SK-N-SH (cell line): Measurements from ENCODE around the gene NDUFB6. TPM values are rescaled to one million over a fixed set of nuclear protein-coding genes. Genes with fewer than 3 reads are reported as not detected.
A peak's percentile ranks its signal among the peaks of the same experiment; 100 is the strongest.

Experiments used
- CTCF ChIA-PET: fragments of 300-600, 350-600 bp; formaldehyde crosslinking; extraction: SDS; loops from one replicate; lab custom pipeline; 2021; lab: Yijun Ruan, JAX
- POLR2A ChIA-PET: fragments of 350-600 bp; sonication (Branson Sonifier 250); formaldehyde crosslinking; extraction: SDS; loops from one replicate; lab custom pipeline; 2020; ENCODE audit warnings: antibody characterized with exemption, inconsistent platforms; lab: Yijun Ruan, JAX
- DNase-seq: peaks from one replicate; pipeline ENCODE4 v3.0.0; 2012
- H2AFZ ChIP-seq: fragments of 200-600 bp; sonication (generic); 2 replicates; pipeline ENCODE4 v1.8.1; 2016; ENCODE audit warnings: antibody characterized with exemption, mild to moderate bottlenecking, low read depth
- H3F3A ChIP-seq: fragments of 200-600 bp; sonication (generic); replicated peaks from 2 replicates; pipeline ENCODE3; 2016; ENCODE audit warnings: antibody characterized with exemption, mild to moderate bottlenecking; ENCODE audit not compliant: insufficient read depth
- H3K27ac ChIP-seq, 2 experiments: fragments of 200-500 bp in 1 of 2; fragments of 200-600 bp in 1 of 2; sonication (Bioruptor generic) in 1 of 2; sonication (generic), shearing (Covaris generic) in 1 of 2; 2 replicates each; pipeline versions ENCODE4 v1.5.1 to v1.6.1; 2014 to 2016; ENCODE audit warnings: low read depth in 2 of 2, inconsistent platforms in 1 of 2, low read length in 1 of 2, mild to moderate bottlenecking in 1 of 2, mixed read lengths in 1 of 2
- H3K27me3 ChIP-seq: fragments of 200-600 bp; sonication (generic), shearing (Covaris generic); 2 replicates; pipeline ENCODE4 v1.6.1; 2016; ENCODE audit warnings: mixed run types; ENCODE audit not compliant: insufficient read depth
- H3K36me3 ChIP-seq, 2 experiments: fragments of 200-500 bp in 1 of 2; fragments of 200-600 bp in 1 of 2; sonication (Bioruptor generic) in 1 of 2; sonication (generic) in 1 of 2; replicated peaks in 1 of 2; 2 replicates each; pipeline versions ENCODE3 to v1.5.1; 2014 to 2016; ENCODE audit warnings: low read length in 1 of 2, mild to moderate bottlenecking in 1 of 2; ENCODE audit not compliant: insufficient read depth in 2 of 2, control insufficient read depth in 1 of 2
- H3K4me1 ChIP-seq, 2 experiments: fragments of 200-500 bp in 1 of 2; fragments of 200-600 bp in 1 of 2; sonication (Bioruptor generic) in 1 of 2; sonication (generic), shearing (Covaris generic) in 1 of 2; 2 replicates each; pipeline versions ENCODE4 v1.5.1 to v1.6.1; 2014 to 2016; ENCODE audit warnings: low read depth in 1 of 2, low read length in 1 of 2, mixed run types in 1 of 2; ENCODE audit not compliant: insufficient read depth in 2 of 2, control insufficient read depth in 1 of 2
- H3K4me2 ChIP-seq: fragments of 200-600 bp; sonication (generic), shearing (Covaris generic); 2 replicates; pipeline ENCODE4 v1.6.1; 2017; ENCODE audit warnings: mixed run types
- H3K4me3 ChIP-seq, 2 experiments: fragments of 200-500 bp in 1 of 2; fragments of 200-600 bp in 1 of 2; sonication (Bioruptor generic) in 1 of 2; sonication (generic), shearing (Covaris generic) in 1 of 2; 2 replicates each; pipeline versions ENCODE4 v1.5.1 to v1.8.1; 2014 to 2016; ENCODE audit warnings: low read depth in 2 of 2, inconsistent platforms in 1 of 2, low read length in 1 of 2, mild to moderate bottlenecking in 1 of 2, mixed read lengths in 1 of 2, moderate library complexity in 1 of 2
- H3K79me2 ChIP-seq: fragments of 200-600 bp; sonication (generic); 2 replicates; pipeline ENCODE4 v1.8.1; 2017; ENCODE audit warnings: mild to moderate bottlenecking; ENCODE audit not compliant: insufficient read depth
- H3K9ac ChIP-seq: fragments of 200-600 bp; sonication (generic); 2 replicates; pipeline ENCODE4 v1.6.1; 2017; ENCODE audit warnings: mixed run types
- H3K9me2 ChIP-seq: fragments of 200-600 bp; sonication (generic); 2 replicates; pipeline ENCODE4 v1.6.1; 2017; ENCODE audit warnings: mixed run types
- H3K9me3 ChIP-seq: fragments of 200-600 bp; sonication (generic); 2 replicates; pipeline ENCODE4 v1.6.1; 2017; ENCODE audit warnings: mixed run types, mild to moderate bottlenecking, moderate library complexity
- H4K20me1 ChIP-seq: fragments of 200-600 bp; sonication (generic); 2 replicates; pipeline ENCODE4 v1.6.1; 2017; ENCODE audit warnings: mild to moderate bottlenecking, mixed run types; ENCODE audit not compliant: insufficient read depth
- CHD2 ChIP-seq: fragments of 150-350 bp; IDR thresholded peaks from 2 replicates; pipeline ENCODE4 v1.6.1; 2018; ENCODE audit warnings: low read length; ENCODE audit not compliant: partially characterized antibody
- EZH2phosphoT487 ChIP-seq: fragments of 200-600 bp; sonication (generic); IDR thresholded peaks from 2 replicates; pipeline ENCODE4 v1.6.1; 2017; ENCODE audit warnings: low read depth, mixed run types, mild to moderate bottlenecking, antibody characterized with exemption, moderate library complexity, borderline replicate concordance
- FOSL2 ChIP-seq: IDR thresholded peaks from 2 replicates; pipeline ENCODE4 v1.4.0; 2012; ENCODE audit warnings: low read depth, mild to moderate bottlenecking, moderate library complexity, borderline replicate concordance
- FOXJ3 ChIP-seq: sonication (generic); formaldehyde crosslinking; IDR thresholded peaks from 2 replicates; pipeline ENCODE4 v1.5.1; 2020; ENCODE audit warnings: mild to moderate bottlenecking, missing genetic modification reagents
- GATA2 ChIP-seq: sonication (generic); formaldehyde crosslinking; IDR thresholded peaks from 2 replicates; pipeline ENCODE4 v1.5.0; 2020; ENCODE audit warnings: mild to moderate bottlenecking, missing genetic modification reagents
- IRF3 ChIP-seq: fragments of 150-350 bp; IDR thresholded peaks from 2 replicates; pipeline ENCODE4 v1.6.1; 2016; ENCODE audit warnings: mild to moderate bottlenecking, low read depth, low read length
- JUND ChIP-seq: IDR thresholded peaks from 2 replicates; pipeline ENCODE4 v1.4.0; 2012
- NFIC ChIP-seq: IDR thresholded peaks from 2 replicates; pipeline ENCODE4 v1.4.0; 2012; ENCODE audit warnings: borderline replicate concordance
- NRF1 ChIP-seq: IDR thresholded peaks from 2 replicates; pipeline ENCODE4 v1.6.1; 2012; ENCODE audit warnings: low read depth, mild to moderate bottlenecking, low read length
- PBX3 ChIP-seq: IDR thresholded peaks from 2 replicates; pipeline ENCODE4; 2012
- POLR2AphosphoS5 ChIP-seq: IDR thresholded peaks from 2 replicates; pipeline ENCODE4 v1.6.1; 2012; ENCODE audit warnings: low read depth, low read length
- RCOR1 ChIP-seq: fragments of 150-350 bp; IDR thresholded peaks from 2 replicates; pipeline ENCODE4 v1.6.1; 2017; ENCODE audit warnings: antibody characterized with exemption, low read length
- RFX5 ChIP-seq: IDR thresholded peaks from 2 replicates; pipeline ENCODE4 v1.6.1; 2012; ENCODE audit warnings: mild to moderate bottlenecking, improper control_type of control experiment, low read length
- SIN3A ChIP-seq: IDR thresholded peaks from 2 replicates; pipeline ENCODE4 v1.6.1; 2012; ENCODE audit warnings: low read depth, mild to moderate bottlenecking, low read length, moderate library complexity, borderline replicate concordance
- TAF1 ChIP-seq: IDR thresholded peaks from 2 replicates; pipeline ENCODE4 v1.6.1; 2012; ENCODE audit warnings: low read depth, mild to moderate bottlenecking, low read length, moderate library complexity, borderline replicate concordance
- TCF12 ChIP-seq: IDR thresholded peaks from 2 replicates; pipeline ENCODE4 v1.4.0; 2012
- YY1 ChIP-seq: IDR thresholded peaks from 2 replicates; pipeline ENCODE4 v1.4.0; 2012; ENCODE audit warnings: low read depth, mild to moderate bottlenecking
- WGBS: methylation state at CpG from one replicate; pipeline ENCODE4 v1.1.6; 2017; ENCODE audit warnings: low lambda C conversion rate; 5-methylcytosine and 5-hydroxymethylcytosine counted together
- polyA plus RNA-seq, 3 experiments: library from polyadenylated mRNA; depleted of rRNA; stranded (reverse); fragments of >200 nt; gene quantifications; 2 replicates each; pipeline ENCODE4 v1.2.3, GENCODE V29; 2012
- TF ChIP-seq, protein P1 (sequence below): IDR thresholded peaks from 2 replicates; pipeline ENCODE4 v1.6.1; 2012; ENCODE audit warnings: mild to moderate bottlenecking, low read depth, low read length, moderate library complexity

The NDUFB6 gene
- polyA plus RNA-seq, 1 of the 3 experiments (the other 2 are of a cell fraction): 96.2 TPM

GRCh38 chr9:32581512-32582143, 8.7 kb upstream of the NDUFB6 start (continued):
- TF ChIP-seq CHD2: no peak
- TF ChIP-seq FOXJ3 (CRISPR knock-in tag): no peak
- TF ChIP-seq EZH2phosphoT487: no peak
- TF ChIP-seq TAF1: no peak
- TF ChIP-seq NRF1: no peak
- no peak for TF ChIP-seq SIN3A
- TF ChIP-seq YY1: no peak
- TF ChIP-seq PBX3: no peak
- no peak for TF ChIP-seq TCF12
- TF ChIP-seq GATA2 (CRISPR knock-in tag): no peak
- no peak for TF ChIP-seq NFIC
- TF ChIP-seq FOSL2: no peak
- no peak for TF ChIP-seq RCOR1
- no peak for TF ChIP-seq JUND
- no peak for TF ChIP-seq RFX5
- no peak for TF ChIP-seq POLR2AphosphoS5
- TF ChIP-seq, protein P1, sequence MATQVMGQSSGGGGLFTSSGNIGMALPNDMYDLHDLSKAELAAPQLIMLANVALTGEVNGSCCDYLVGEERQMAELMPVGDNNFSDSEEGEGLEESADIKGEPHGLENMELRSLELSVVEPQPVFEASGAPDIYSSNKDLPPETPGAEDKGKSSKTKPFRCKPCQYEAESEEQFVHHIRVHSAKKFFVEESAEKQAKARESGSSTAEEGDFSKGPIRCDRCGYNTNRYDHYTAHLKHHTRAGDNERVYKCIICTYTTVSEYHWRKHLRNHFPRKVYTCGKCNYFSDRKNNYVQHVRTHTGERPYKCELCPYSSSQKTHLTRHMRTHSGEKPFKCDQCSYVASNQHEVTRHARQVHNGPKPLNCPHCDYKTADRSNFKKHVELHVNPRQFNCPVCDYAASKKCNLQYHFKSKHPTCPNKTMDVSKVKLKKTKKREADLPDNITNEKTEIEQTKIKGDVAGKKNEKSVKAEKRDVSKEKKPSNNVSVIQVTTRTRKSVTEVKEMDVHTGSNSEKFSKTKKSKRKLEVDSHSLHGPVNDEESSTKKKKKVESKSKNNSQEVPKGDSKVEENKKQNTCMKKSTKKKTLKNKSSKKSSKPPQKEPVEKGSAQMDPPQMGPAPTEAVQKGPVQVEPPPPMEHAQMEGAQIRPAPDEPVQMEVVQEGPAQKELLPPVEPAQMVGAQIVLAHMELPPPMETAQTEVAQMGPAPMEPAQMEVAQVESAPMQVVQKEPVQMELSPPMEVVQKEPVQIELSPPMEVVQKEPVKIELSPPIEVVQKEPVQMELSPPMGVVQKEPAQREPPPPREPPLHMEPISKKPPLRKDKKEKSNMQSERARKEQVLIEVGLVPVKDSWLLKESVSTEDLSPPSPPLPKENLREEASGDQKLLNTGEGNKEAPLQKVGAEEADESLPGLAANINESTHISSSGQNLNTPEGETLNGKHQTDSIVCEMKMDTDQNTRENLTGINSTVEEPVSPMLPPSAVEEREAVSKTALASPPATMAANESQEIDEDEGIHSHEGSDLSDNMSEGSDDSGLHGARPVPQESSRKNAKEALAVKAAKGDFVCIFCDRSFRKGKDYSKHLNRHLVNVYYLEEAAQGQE: no peak

GRCh38 chr9:32580631-32581300, 7.8 kb upstream of the NDUFB6 start:
- Histone ChIP-seq H3K9ac (no peak overlapping the region), H3K27ac (no peak overlapping the region), H3K4me1 (no peaks in the 10 kb centered on the region; a peak in 1 of 4 replicates), H3K79me2 (no peaks in the 10 kb centered on the region), H3K4me2 (0 out of 2 replicates have a peak overlapping the region, but pooled peaks have one; percentile 30), H2AFZ (peak overlapping the region; percentile 57; the same call in 1 of the 2 replicates), H4K20me1 (no peaks in the 10 kb centered on the region), H3K36me3 (no peaks in the 10 kb centered on the region), H3K27me3 (no peaks in the 10 kb centered on the region), H3K9me3 (no peaks in the 10 kb centered on the region), H3F3A (no peaks in the 10 kb centered on the region), H3K4me3 (no peak overlapping the region), H3K9me2 (no peaks in the 10 kb centered on the region)
- DNase-seq: no peak
- TF ChIP-seq NFIC (no peak), IRF3 (no peak), FOXJ3 (CRISPR knock-in tag) (no peak)
- ChIA-PET POLR2A (interaction anchor here (2.2 kb wide), 1 partner anchor 202 kb away, joined by 10 read pairs; no protein-coding TSS in a partner anchor), CTCF (interaction anchor here (0.6 to 20.6 kb wide), 57 partner anchors 8 to 464 kb away, joined by 3 to 620 read pairs (median 4); partner anchors contain the start of genes ACO1, NDUFB6, RIGI and SMIM27)
- 17% methylated on average over 3 of the region's 3 CpGs for WGBS
